ENCODE results near the gene APOBEC3G.

DNA sequence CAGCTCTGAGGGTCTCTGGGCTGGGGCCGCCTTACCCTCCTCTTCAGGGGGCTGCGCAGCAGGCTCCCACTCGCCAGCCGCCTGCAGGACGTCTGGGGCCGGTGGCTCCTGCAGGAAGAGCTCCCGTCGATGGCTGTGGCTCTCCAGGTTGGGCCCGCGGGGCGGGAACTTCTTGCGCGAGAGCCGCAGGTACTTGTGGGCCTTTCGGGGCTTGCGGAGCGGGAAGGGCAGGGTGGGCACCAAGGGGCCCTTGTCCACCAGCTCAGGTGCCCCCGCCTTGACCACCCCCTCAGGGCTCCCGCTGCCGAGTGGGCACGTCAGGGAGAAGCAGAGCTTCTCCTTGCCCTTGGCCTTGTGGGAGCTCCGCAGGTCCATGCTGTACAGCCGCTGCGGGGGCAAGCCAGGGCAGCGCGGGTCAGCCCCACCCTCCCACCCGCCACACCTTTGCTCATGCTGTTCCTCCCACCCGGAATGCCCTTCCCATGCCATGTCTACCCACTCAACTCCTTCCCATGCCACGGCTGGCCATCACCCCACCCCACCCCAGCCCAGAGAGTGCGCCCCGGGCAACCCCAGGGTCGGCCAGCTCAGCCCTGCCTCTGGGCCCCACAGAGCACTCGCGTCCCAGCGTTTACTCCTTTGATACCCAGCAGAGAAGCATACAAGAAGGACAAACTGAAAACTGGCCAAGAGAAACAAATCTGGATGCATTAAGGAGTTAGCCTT lies 57.5 kb downstream of the APOBEC3G start:
- TF ChIP-seq CTCF (IDR thresholded peaks at IDR 0.05) (no peak), POLR2A (IDR thresholded peaks at IDR 0.05) (no peak)

Data from thyroid gland (tissue), 4 donors.